Gastrocnemius medialis (tissue), 4 donors: ENCODE results near the gene CAMK2D.

Source experiments
- POLR2A ChIP-seq, 2 donors: fragments of 450-650 bp; IDR thresholded peaks; one replicate each; pipeline ENCODE4 v1.6.1; 2017; ENCODE audit warnings: antibody characterized with exemption in 2 of 2, mild to moderate bottlenecking in 2 of 2, moderate library complexity in 2 of 2
- TF ChIP-seq, protein P1 (sequence below), 5 experiments: fragments of 450-650 bp in 3 of 5; fragments of 200-600 bp in 2 of 5; sonication (generic) in 2 of 5; IDR thresholded peaks in 4 of 5; conservative IDR thresholded peaks in 1 of 5; 1 replicate in 4 of 5; 2 replicates in 1 of 5; pipeline ENCODE4 v1.5.1; 2016 to 2019; ENCODE audit warnings: antibody characterized with exemption in 5 of 5, mild to moderate bottlenecking in 3 of 5, moderate library complexity in 3 of 5

GRCh38 chr4:113635739-113636437 lies 125.7 kb downstream of the CAMK2D start:
- TF ChIP-seq, protein P1, sequence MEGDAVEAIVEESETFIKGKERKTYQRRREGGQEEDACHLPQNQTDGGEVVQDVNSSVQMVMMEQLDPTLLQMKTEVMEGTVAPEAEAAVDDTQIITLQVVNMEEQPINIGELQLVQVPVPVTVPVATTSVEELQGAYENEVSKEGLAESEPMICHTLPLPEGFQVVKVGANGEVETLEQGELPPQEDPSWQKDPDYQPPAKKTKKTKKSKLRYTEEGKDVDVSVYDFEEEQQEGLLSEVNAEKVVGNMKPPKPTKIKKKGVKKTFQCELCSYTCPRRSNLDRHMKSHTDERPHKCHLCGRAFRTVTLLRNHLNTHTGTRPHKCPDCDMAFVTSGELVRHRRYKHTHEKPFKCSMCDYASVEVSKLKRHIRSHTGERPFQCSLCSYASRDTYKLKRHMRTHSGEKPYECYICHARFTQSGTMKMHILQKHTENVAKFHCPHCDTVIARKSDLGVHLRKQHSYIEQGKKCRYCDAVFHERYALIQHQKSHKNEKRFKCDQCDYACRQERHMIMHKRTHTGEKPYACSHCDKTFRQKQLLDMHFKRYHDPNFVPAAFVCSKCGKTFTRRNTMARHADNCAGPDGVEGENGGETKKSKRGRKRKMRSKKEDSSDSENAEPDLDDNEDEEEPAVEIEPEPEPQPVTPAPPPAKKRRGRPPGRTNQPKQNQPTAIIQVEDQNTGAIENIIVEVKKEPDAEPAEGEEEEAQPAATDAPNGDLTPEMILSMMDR (IDR thresholded peaks at IDR 0.05 in 4 of 5, conservative IDR thresholded peaks at IDR 0.05 in 1 of 5) = no peak
- TF ChIP-seq POLR2A (IDR thresholded peaks at IDR 0.05) = no peak
